ENCODE measurements around the gene ZFYVE27. TPM values are rescaled to one million over a fixed set of nuclear protein-coding genes. Genes with fewer than 3 reads are reported as not detected.

The ZFYVE27 gene
- total RNA-seq, 1 experiment from 2014 or later: 26.0 TPM

GRCh38 chr10:97785731-97786130, 48.8 kb downstream of the ZFYVE27 start:
- Mint-ChIP-seq H3K4me3 (no peak overlapping the region), H3K36me3 (no peaks in the 10 kb centered on the region), H3K27ac (no peak overlapping the region), H3K9me3 (no peaks in the 10 kb centered on the region), H3K4me1 (peaks cover 16% of the 10 kb centered on the region), H3K27me3 (ENCODE audit: low read depth) (no peaks in the 10 kb centered on the region)
- ATAC-seq (no peak), DNase-seq (ENCODE audit: low spot score) (no peak)
- CTCF ChIA-PET: no interaction called here
- POLR2A ChIA-PET: no interaction called here
- TF ChIP-seq ZNF396 (CRISPR knock-in tag; IDR thresholded peaks at IDR 0.05; ENCODE audit: borderline replicate concordance): no peak
- no peak for TF ChIP-seq ELF4 (CRISPR knock-in tag; IDR thresholded peaks at IDR 0.05; ENCODE audit: low read depth)
- no peak for TF ChIP-seq ZNF138 (CRISPR knock-in tag; conservative IDR thresholded peaks at IDR 0.05)
- no peak for TF ChIP-seq CTCF (IDR thresholded peaks at IDR 0.05)
- no peak for TF ChIP-seq GABPB1 (CRISPR knock-in tag; IDR thresholded peaks at IDR 0.05)

DNA sequence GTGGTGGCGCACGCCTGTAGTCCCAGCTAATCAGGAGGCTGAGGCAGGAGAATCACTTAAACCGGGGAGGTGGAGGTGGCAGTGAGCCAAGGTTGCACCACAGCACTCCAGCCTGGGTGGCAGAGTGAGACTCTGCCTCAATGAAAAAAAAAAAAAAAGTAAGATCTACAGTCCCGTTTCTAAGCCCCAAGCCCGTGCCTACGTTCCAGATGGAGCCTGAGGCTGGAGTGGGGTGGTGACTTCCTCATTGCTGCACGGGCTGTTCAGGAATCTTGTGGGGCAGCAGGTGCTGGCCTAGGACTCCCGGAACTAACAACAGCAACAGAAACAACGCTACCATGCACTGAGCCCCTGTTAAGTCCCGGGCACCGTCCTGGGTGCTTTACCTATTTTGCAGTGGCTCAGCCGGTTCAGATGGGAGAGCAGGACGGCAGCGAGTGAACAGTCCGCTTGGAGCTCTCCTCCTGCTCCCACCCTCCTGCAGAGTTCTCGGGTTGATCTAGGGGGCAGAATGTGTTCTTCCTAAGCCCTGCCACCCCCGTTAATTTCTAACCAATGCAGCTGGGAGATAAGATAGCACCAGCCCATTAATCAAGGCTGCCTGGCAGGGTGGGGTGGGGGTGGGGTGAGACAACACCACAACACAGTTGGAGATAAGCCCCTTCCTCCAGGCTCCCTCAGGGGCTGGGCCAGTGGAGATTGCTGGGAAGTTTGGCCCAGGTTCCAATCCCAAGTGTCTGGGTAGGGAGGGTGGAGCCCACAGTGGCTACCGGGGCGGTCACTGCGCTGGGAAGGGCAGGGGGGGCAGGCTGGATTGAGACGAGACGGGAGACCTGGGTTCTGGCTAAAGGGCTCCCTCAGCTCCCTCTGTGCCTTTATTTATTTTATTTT, 51.9 kb downstream of the ZFYVE27 start:
- H3K36me3 Mint-ChIP-seq: no peaks in the 10 kb centered on the region
- POLR2A ChIA-PET: no interaction called here

More for the DNA sequence above, 51.9 kb downstream of the ZFYVE27 start:
- TF ChIP-seq JAZF1 (CRISPR knock-in tag; IDR thresholded peaks at IDR 0.05) (no peak), ZBTB21 (CRISPR knock-in tag; IDR thresholded peaks at IDR 0.05; ENCODE audit: borderline replicate concordance) (no peak), NR3C1 (CRISPR knock-in tag; conservative IDR thresholded peaks at IDR 0.05; ENCODE audit: low read depth) (no peak), JUN (CRISPR knock-in tag; IDR thresholded peaks at IDR 0.05) (no peak), NR2C2 (CRISPR knock-in tag; IDR thresholded peaks at IDR 0.05) (no peak), ATF3 (CRISPR knock-in tag; conservative IDR thresholded peaks at IDR 0.05) (no peak), CTCF (IDR thresholded peaks at IDR 0.05) (no peak), RELA (CRISPR knock-in tag; IDR thresholded peaks at IDR 0.05; ENCODE audit: borderline replicate concordance) (no peak), NFE2L1 (CRISPR knock-in tag; IDR thresholded peaks at IDR 0.05) (no peak), NFATC4 (CRISPR knock-in tag; IDR thresholded peaks at IDR 0.05) (no peak), CDX4 (CRISPR knock-in tag; IDR thresholded peaks at IDR 0.05; ENCODE audit: borderline replicate concordance) (no peak), TEAD1 (CRISPR knock-in tag; IDR thresholded peaks at IDR 0.05) (no peak), IRF2 (CRISPR knock-in tag; IDR thresholded peaks at IDR 0.05; ENCODE audit: borderline replicate concordance, low read depth) (no peak)
- TF ChIP-seq, protein P1, sequence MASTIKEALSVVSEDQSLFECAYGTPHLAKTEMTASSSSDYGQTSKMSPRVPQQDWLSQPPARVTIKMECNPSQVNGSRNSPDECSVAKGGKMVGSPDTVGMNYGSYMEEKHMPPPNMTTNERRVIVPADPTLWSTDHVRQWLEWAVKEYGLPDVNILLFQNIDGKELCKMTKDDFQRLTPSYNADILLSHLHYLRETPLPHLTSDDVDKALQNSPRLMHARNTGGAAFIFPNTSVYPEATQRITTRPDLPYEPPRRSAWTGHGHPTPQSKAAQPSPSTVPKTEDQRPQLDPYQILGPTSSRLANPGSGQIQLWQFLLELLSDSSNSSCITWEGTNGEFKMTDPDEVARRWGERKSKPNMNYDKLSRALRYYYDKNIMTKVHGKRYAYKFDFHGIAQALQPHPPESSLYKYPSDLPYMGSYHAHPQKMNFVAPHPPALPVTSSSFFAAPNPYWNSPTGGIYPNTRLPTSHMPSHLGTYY (CRISPR knock-in tag; IDR thresholded peaks at IDR 0.05): no peak
- ATAC-seq: peak; percentile 33
- no peaks in the 10 kb centered on the region for H3K27me3 Mint-ChIP-seq (ENCODE audit: low read depth)
- H3K27ac Mint-ChIP-seq: no peak overlapping the region
- H3K4me3 Mint-ChIP-seq: no peak overlapping the region
- H3K9me3 Mint-ChIP-seq: no peaks in the 10 kb centered on the region
- CTCF ChIA-PET: interaction anchor here (0.6 to 1.8 kb wide), 7 partner anchors 12 to 253 kb away, joined by 3 to 10 read pairs (median 4); partner anchors contain the start of gene AVPI1
- no peak for DNase-seq (ENCODE audit: low spot score)
- H3K4me1 Mint-ChIP-seq: peaks cover 8% of the 10 kb centered on the region; the same call in 1 of the 2 replicates

Measured in WTC11 (cell line).